ENCODE results near the gene GLI1.

DNA sequence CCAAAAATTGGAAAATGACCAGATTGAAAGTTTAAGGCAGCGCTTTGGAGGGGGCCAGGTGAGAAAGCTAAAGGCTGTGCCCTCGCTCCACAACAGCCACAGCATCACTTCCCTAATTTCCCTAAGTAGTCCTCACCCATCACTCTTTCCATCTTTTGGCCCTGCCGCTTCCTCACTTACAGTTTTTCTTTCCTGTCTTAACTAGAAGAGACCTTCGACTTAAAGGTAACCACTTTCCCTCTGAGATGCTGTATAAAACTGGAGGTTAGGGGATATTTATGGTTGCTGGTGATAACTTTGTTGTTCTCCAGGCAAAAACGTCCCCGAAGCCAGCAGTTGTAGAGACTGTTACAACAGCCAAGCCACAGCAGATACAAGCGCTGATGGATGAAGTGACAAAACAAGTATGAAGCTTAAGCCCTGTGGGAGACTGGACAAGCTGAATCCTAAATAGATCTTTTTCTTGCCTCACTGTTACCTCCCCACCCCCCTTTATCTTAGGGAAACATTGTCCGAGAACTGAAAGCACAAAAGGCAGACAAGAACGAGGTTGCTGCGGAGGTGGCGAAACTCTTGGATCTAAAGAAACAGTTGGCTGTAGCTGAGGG, 56.5 kb downstream of the GLI1 start:
- no peak for TF ChIP-seq CTCF (IDR thresholded peaks at IDR 0.05)
- TF ChIP-seq POLR2A (IDR thresholded peaks at IDR 0.05) = no peak
- TF ChIP-seq POLR2AphosphoS5 (IDR thresholded peaks at IDR 0.05) = no peak

All from prostate gland (tissue), 2 donors.